Natural killer cell (primary cell): ENCODE data around the gene WASHC2C. TPM values are rescaled to one million over a fixed set of nuclear protein-coding genes. Genes with fewer than 3 reads are reported as not detected.
"Not testable (repeated sequence)": the region's sequence is repeated elsewhere in the genome, so short reads cannot be mapped to it uniquely, and the experiment has no call there.

Experiments
- ATAC-seq, 3 donors: fragments of 150-1000 bp in 2 of 3; fragments of 200-7000 bp in 1 of 3; cut with Tn5 transposase; 1 replicate in 1 of 3; 2 replicates in 2 of 3; pipeline ENCODE4 v1.10.0; 2021; ENCODE audit warnings: mild to moderate bottlenecking in 2 of 3, moderate library complexity in 2 of 3
- DNase-seq, 2 donors: peaks; one replicate each; pipeline versions ENCODE4 v3.0.0 to v3.0.0-alpha.2; 2013 to 2021; ENCODE audit warnings: mixed read lengths in 1 of 2
- H3K27ac ChIP-seq: one replicate; pipeline ENCODE4 v1.5.1; 2013; ENCODE audit warnings: mild to moderate bottlenecking, low read length
- H3K27me3 ChIP-seq: one replicate; pipeline ENCODE4 v1.6.1; 2013; ENCODE audit warnings: low read length; ENCODE audit not compliant: control insufficient read depth, insufficient read depth
- H3K36me3 ChIP-seq: one replicate; pipeline ENCODE4 v1.6.1; 2013; ENCODE audit warnings: low read length; ENCODE audit not compliant: control insufficient read depth, insufficient read depth
- H3K4me1 ChIP-seq: one replicate; pipeline ENCODE4 v1.6.1; 2013; ENCODE audit warnings: low read length; ENCODE audit not compliant: control insufficient read depth, insufficient read depth
- H3K4me3 ChIP-seq: one replicate; pipeline ENCODE4 v1.5.1; 2013; ENCODE audit warnings: low read length
- H3K9me3 ChIP-seq: one replicate; pipeline ENCODE4 v1.6.1; 2013; ENCODE audit warnings: low read length; ENCODE audit not compliant: control insufficient read depth, insufficient read depth
- H3K27ac Mint-ChIP-seq, 2 donors: one replicate each; pipeline ENCODE4 v1.8.0; 2022; ENCODE audit warnings: mild to moderate bottlenecking in 2 of 2, mixed read lengths in 2 of 2, moderate library complexity in 1 of 2
- H3K27me3 Mint-ChIP-seq, 2 donors: one replicate each; pipeline ENCODE4 v1.8.0; 2022; ENCODE audit warnings: low read depth in 2 of 2, mixed read lengths in 2 of 2
- H3K36me3 Mint-ChIP-seq: one replicate; pipeline ENCODE4 v1.8.0; 2022; ENCODE audit warnings: mixed read lengths
- H3K4me1 Mint-ChIP-seq, 2 donors: one replicate each; pipeline ENCODE4 v1.8.0; 2022; ENCODE audit warnings: mixed read lengths in 2 of 2
- H3K4me3 Mint-ChIP-seq: one replicate; pipeline ENCODE4 v1.8.0; 2022; ENCODE audit warnings: mild to moderate bottlenecking, moderate library complexity, mixed read lengths
- H3K9me3 Mint-ChIP-seq, 2 donors: one replicate each; pipeline ENCODE4 v1.8.0; 2022; ENCODE audit warnings: mixed read lengths in 2 of 2
- WGBS: methylation state at CpG from one replicate; pipeline ENCODE4 v1.1.7; 2013; ENCODE audit warnings: missing lambda C conversion rate; ENCODE audit not compliant: insufficient coverage; 5-methylcytosine and 5-hydroxymethylcytosine counted together
- intact Hi-C: fragments of 100-400 bp; cut with micrococcal nuclease; formaldehyde crosslinking; loops from one replicate; pipeline ENCODE4 v1.14.2; 2022
- total RNA-seq, 4 donors: library from RNA; stranded (reverse); fragments of 120-200 nt in 1 of 4; gene quantifications; one replicate each; pipeline versions ENCODE4 v1.2.3 to v1.2.4, GENCODE V29; 2013 to 2022

Gene WASHC2C
- total RNA-seq, 3 donors from 2014 or later (not counting 1 experiment from before 2014, with no cell fraction given) = 57.4 to 63.1 (median 57.8) TPM

GRCh38 chr10:45751141-45751540, 24.1 kb downstream of the WASHC2C start:
- H3K4me3 ChIP-seq, H3K27ac Mint-ChIP-seq, H3K9me3 ChIP-seq, DNase-seq, H3K4me1 Mint-ChIP-seq, H3K27me3 Mint-ChIP-seq, H3K36me3 Mint-ChIP-seq, ATAC-seq, H3K27me3 ChIP-seq, H3K4me3 Mint-ChIP-seq, H3K27ac ChIP-seq, H3K4me1 ChIP-seq, H3K9me3 Mint-ChIP-seq, intact Hi-C loops, H3K36me3 ChIP-seq: not testable (repeated sequence)
- WGBS = 100% methylated on average over 1 of the region's 4 CpGs

- ATAC-seq, intact Hi-C loops, H3K27me3 ChIP-seq, H3K27me3 Mint-ChIP-seq, H3K27ac Mint-ChIP-seq, H3K4me3 Mint-ChIP-seq, H3K36me3 ChIP-seq, H3K4me1 ChIP-seq, H3K27ac ChIP-seq, H3K9me3 ChIP-seq, H3K4me3 ChIP-seq, H3K4me1 Mint-ChIP-seq, DNase-seq, H3K36me3 Mint-ChIP-seq, H3K9me3 Mint-ChIP-seq: not testable (repeated sequence)
- 93% methylated on average over 3 of the region's 5 CpGs for WGBS
Measured at GRCh38 chr10:45752210-45752609, 25.1 kb downstream of the WASHC2C start.

GRCh38 chr10:45753979-45754495, 27.0 kb downstream of the WASHC2C start:
- ATAC-seq = not testable (repeated sequence)

DNA sequence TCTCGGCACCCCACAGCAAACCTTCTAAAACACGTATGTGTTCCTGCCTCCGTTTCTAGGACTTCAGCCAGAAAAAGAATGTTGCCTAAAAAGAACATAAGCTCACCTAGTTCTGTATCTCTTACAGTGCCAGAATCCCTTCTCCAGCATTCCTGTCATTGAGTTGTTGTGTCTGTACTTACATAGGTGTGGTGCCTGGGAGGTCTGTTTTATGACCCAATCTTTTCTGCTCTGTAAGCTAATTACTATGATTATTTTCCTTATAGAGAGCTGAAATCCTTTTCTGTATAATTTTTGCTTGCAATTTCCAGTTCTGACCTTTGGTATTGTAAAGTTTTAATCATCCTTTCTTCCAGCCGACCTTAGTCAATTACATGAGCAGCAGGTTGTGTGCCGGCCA, 28.0 kb downstream of the WASHC2C start:
- H3K27me3 Mint-ChIP-seq, DNase-seq, H3K9me3 Mint-ChIP-seq: not testable (repeated sequence)

More at GRCh38 chr10:45753979-45754495, 27.0 kb downstream of the WASHC2C start:
- H3K9me3 ChIP-seq, intact Hi-C loops, H3K36me3 ChIP-seq, H3K27ac ChIP-seq, H3K27ac Mint-ChIP-seq, H3K4me3 Mint-ChIP-seq, H3K27me3 ChIP-seq, DNase-seq, H3K4me1 Mint-ChIP-seq, H3K4me1 ChIP-seq, H3K4me3 ChIP-seq, H3K9me3 Mint-ChIP-seq, H3K27me3 Mint-ChIP-seq: not testable (repeated sequence)
- H3K36me3 Mint-ChIP-seq = peaks cover 16% of the 10 kb centered on the region
- WGBS = 98% methylated on average over 3 of the region's 7 CpGs

DNA sequence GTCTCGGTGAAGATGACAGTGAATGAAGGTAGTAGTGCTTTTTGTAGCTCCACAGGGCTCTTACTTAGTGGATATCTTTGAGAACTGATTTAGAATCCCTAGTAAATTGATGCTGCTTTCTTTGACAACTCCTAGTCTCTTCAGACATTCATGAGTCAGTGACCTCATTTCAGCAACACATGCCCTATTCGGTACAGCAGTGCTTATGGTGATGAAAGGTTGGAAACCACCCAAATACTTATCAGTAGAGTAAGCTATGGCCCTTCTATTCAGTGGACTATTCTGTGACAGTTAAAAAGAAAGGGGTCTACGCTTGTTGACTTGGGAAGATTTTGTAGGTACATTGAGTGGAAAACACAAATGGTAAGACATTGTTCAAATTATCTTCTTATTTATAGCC, 29.0 kb downstream of the WASHC2C start:
- H3K4me3 ChIP-seq, ATAC-seq, H3K27ac Mint-ChIP-seq, H3K27me3 ChIP-seq, H3K4me1 Mint-ChIP-seq, H3K9me3 Mint-ChIP-seq, DNase-seq, H3K27ac ChIP-seq, H3K36me3 ChIP-seq, intact Hi-C loops, H3K9me3 ChIP-seq, H3K27me3 Mint-ChIP-seq, H3K4me3 Mint-ChIP-seq, H3K4me1 ChIP-seq: not testable (repeated sequence)
- H3K36me3 Mint-ChIP-seq = peaks cover 16% of the 10 kb centered on the region
- no CpG with 5 or more reads among the region's 3 CpGs for WGBS

More for the DNA sequence above, 28.0 kb downstream of the WASHC2C start:
- H3K9me3 ChIP-seq, intact Hi-C loops, H3K27me3 ChIP-seq, H3K27ac ChIP-seq, H3K4me3 ChIP-seq, H3K4me3 Mint-ChIP-seq, H3K27ac Mint-ChIP-seq, H3K4me1 Mint-ChIP-seq, ATAC-seq, H3K4me1 ChIP-seq, H3K36me3 ChIP-seq: not testable (repeated sequence)
- WGBS = 97% methylated on average over 3 of the region's 5 CpGs
- H3K36me3 Mint-ChIP-seq = peaks cover 16% of the 10 kb centered on the region

- H3K9me3 ChIP-seq, H3K27me3 ChIP-seq, H3K4me1 Mint-ChIP-seq, H3K27me3 Mint-ChIP-seq, H3K4me3 Mint-ChIP-seq, H3K36me3 ChIP-seq, H3K9me3 Mint-ChIP-seq, H3K4me3 ChIP-seq, H3K27ac ChIP-seq, H3K4me1 ChIP-seq, H3K27ac Mint-ChIP-seq, intact Hi-C loops, ATAC-seq, DNase-seq: not testable (repeated sequence)
- H3K36me3 Mint-ChIP-seq = peaks cover 16% of the 10 kb centered on the region
- 95% methylated on average over 4 of the region's 8 CpGs for WGBS
Measured at GRCh38 chr10:45757661-45758396, 30.8 kb downstream of the WASHC2C start.

- H3K27ac Mint-ChIP-seq, DNase-seq, H3K4me1 Mint-ChIP-seq, H3K36me3 Mint-ChIP-seq, H3K27ac ChIP-seq, H3K4me3 ChIP-seq, H3K4me3 Mint-ChIP-seq, intact Hi-C loops, H3K4me1 ChIP-seq, H3K9me3 ChIP-seq, H3K27me3 Mint-ChIP-seq, ATAC-seq, H3K9me3 Mint-ChIP-seq, H3K36me3 ChIP-seq, H3K27me3 ChIP-seq: not testable (repeated sequence)
- WGBS = no CpG with 5 or more reads among the region's 6 CpGs
Measured at GRCh38 chr10:45761622-45762021, 34.6 kb downstream of the WASHC2C start.

DNA sequence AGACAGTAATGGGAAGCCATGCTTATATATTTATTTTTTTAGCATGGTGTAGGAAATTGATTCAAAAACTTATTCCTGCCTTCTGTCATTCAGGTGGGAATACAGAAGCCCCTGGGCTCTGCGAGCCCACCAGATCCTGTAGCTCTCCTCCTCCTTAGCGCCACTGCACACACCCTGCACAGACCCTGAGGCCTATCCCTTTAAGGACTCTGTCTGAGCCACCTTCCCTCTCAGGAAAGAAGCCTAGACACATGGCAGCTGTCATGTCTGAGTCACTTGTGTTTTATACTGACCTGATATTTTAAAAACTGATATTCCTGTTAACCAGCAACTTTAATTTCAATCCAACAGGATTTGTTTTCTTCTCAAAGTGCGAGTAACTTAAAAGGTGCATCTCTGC, 36.0 kb downstream of the WASHC2C start:
- intact Hi-C loops, H3K27ac Mint-ChIP-seq: not testable (repeated sequence)

More for the DNA sequence above, 36.0 kb downstream of the WASHC2C start:
- H3K27ac ChIP-seq, ATAC-seq, DNase-seq, H3K27me3 Mint-ChIP-seq, H3K4me3 ChIP-seq, H3K36me3 Mint-ChIP-seq, H3K36me3 ChIP-seq, H3K4me1 Mint-ChIP-seq, H3K9me3 Mint-ChIP-seq, H3K9me3 ChIP-seq, H3K4me1 ChIP-seq, H3K27me3 ChIP-seq, H3K4me3 Mint-ChIP-seq: not testable (repeated sequence)
- WGBS = no CpG with 5 or more reads among the region's 3 CpGs
